ENCODE results near the gene SLC46A1.

SLC46A1 gene

DNA sequence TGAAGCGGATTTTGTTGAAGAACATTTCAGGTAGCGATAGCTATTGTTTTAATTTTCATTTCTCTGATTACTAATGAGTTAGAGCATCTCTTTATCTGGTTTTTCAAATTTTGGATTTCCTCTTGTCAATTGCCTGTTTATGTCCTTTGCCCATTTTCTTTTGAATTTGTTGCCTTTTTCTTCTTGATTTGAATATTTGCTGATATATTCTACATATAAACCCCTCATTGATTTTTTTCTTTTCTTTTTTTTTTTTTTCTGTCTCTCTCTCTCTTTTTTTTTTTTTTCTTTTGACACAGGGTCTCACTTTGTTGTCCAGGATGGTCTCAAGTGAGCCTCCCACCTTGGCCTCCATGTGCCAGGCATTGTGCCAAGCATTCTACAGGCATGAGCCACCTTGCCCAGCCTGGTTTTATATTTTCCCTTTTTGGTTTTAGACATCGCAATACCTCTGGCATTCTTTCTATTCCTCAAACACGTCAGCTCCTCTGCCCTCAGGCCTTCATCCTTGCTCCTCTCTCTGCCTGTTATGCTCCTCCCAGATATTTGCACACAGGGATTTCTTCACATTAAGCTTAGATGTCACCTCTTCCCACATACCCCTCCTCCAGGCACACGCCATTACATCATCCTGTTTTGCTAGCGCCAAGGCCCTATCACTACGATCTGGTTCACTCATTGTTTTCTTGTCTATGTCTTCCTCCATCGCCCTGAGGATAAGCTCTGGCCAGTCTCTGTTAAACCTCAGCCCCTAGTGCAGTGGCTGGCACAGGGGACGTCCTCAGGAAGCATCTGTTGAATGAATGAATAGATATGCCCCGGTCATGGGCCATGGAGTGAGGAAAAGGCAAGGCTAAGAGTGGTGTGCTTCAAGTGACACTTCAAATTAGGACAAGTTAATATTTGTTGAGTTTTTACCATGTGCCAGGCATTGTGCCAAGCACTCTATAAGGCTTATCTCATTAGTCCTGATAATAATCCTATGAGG, 25.9 kb downstream of the SLC46A1 start:
- no peak for DNase-seq

DNA sequence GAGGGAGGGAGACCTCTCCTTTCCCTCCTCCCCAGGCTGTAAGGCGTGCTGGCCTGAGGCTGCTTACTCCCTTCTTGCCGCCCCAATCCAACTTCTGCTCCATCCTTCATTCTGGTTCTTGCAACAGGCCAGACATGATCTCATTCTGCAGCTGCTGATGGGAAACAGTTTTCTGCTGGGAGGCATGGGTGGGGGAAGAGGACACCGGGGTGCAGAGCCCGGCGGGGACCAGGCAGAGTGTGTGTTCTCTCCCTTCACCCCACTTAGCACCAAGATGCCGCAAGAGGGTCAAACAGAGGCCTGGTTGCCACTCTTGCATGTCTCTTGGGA, 33.1 kb downstream of the SLC46A1 start:
- DNase-seq, result no peak

DNA sequence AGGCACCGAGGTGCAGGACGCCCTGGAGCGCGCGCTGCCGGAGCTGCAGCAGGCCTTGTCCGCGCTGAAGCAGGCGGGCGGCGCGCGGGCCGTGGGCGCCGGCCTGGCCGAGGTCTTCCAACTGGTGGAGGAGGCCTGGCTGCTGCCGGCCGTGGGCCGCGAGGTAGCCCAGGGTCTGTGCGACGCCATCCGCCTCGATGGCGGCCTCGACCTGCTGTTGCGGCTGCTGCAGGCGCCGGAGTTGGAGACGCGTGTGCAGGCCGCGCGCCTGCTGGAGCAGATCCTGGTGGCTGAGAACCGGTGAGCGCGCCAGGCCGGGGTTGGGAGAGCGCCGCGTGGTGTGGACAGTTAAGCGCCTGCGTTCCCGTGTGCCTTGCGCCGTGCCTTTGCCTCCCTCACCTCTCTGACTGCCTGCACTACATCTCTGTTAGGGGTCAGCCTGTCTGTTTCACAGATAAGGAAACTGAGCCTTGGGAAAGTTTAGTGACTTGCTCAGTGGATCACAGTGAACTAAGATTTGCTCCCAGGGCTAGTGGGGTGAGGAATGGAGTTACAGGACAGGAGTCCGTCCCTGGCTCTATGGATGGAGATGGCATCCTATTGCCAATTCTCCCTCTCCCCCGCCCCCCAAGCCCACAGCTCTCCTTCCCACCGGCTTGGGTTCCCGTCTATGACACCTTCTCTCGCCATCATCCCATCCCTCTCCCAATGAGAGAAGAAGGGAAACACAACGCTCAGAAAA, 33.6 kb downstream of the SLC46A1 start:
- DNase-seq, result peak; percentile 23

DNA sequence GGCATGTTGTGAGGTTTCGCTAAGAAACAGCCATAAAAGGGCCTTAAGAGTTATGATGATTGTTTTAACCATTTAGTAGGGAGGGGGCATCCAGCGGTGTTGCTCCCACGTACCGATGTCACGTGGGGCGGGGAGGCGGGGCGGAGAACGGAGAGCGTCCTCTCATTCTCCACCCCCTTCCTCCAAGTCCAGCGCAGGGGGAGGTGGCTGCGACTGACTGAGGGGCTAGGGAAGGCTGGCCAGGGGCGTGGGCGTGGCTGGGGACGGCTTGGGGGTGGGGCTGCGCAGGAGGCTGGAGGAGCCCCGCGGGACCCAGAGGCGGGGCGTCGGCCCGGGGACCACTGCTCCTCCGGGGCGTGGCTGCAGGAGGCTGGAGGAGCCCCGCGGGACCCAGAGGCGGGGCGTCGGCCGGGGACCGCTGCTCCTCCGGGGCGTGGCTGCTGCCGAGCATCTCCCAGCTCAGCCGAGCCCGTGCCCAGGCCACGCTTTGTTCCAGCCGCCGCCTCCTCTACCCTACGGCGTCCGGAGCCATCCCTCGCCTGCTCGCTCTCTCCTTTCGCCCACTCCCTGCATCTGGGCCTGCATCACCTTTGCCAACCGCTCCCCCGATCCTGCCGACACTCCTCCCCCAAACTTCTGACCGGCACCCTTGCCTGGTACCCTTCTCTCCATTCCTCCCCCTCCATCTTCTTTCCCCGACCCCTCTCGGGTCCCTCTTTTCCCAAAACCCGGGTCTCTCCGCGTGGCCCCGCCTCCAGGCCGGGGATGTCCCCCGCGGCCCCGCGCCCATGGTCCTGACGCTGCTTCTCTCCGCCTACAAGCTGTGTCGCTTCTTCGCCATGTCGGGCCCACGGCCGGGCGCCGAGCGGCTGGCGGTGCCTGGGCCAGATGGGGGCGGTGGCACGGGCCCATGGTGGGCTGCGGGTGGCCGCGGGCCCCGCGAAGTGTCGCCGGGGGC, 34.5 kb downstream of the SLC46A1 start, which contains the start of gene SARM1:
SARM1 (plus strand) TSS at position 450 of the 958 bp plus-strand sequence; CDS start at position 789, 339 bp downstream.
- DNase-seq, result peak; percentile 99

DNA sequence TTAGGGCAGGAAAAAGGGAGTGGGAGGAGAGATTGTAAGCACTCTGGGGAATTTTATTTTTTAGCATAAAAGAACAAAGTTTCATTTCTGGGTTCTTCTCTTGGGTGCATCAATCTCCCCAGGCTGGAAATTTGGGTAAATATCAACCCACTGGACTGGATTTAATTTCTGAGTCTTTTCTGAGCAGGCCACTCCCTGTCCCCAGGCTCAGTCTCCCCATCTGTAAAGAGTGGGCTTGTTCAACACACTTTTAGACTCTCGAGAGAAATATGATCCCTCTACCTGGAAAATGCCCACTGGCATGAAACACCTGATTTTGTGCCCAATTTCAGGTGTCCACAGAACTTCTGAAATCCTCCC, 35.3 kb downstream of the SLC46A1 start:
- no peak for DNase-seq

DNA sequence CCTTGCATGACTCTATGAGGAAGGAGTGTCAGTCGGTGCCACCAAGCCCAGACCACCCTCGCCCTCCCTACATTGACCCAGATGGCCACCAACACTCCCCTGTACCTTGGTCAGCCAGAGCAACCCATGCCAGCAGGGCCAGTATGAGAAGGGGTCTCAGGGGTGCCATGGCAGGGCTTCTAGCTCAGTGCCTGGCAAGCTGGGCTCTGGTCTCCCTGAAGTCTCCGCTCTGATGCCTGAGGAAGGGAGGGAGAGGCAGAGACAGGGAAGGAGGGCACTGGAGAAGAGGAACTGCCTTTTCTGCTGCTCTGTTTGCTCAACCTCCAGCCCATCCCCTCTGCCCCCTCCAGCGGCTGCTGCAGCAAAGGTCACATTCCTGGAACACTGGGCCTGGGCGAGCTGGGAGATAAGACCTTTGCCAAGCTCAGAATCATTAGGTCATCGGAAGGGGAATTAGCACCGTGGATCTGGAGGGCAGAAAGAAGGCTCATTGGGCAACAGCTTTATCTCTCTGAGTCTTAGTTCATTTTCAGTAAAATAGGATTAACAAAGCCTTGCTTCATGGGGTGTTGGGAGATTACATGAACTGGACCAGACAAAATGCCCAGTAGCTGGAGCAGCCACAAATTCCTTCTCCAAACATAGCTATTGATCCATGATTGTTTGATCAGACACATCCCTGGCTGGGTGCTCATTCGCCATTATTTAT, 35.8 kb downstream of the SLC46A1 start, which contains the start of gene VTN:
VTN (minus strand) TSS at position 273 of the 709 bp plus-strand sequence; CDS start at position 169, 104 bp downstream.
- no peak for DNase-seq

DNA sequence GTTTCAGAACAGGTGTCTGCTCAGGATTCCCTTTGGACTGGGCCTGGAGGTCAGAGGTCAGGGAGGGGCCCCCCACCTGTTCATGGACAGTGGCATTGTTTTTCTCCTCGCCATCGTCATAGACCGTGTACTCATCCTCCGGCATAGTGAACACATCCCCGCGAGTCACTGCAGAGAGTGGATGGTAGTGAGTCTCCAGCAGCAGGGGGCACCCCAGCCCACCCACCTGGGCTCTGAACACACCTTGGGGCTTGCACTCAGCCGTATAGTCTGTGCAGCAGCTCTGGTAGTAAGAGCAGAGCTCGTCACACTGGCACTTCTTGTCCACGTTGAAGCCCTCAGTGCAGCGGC, 36.4 kb downstream of the SLC46A1 start:
- DNase-seq, result no peak

DNA sequence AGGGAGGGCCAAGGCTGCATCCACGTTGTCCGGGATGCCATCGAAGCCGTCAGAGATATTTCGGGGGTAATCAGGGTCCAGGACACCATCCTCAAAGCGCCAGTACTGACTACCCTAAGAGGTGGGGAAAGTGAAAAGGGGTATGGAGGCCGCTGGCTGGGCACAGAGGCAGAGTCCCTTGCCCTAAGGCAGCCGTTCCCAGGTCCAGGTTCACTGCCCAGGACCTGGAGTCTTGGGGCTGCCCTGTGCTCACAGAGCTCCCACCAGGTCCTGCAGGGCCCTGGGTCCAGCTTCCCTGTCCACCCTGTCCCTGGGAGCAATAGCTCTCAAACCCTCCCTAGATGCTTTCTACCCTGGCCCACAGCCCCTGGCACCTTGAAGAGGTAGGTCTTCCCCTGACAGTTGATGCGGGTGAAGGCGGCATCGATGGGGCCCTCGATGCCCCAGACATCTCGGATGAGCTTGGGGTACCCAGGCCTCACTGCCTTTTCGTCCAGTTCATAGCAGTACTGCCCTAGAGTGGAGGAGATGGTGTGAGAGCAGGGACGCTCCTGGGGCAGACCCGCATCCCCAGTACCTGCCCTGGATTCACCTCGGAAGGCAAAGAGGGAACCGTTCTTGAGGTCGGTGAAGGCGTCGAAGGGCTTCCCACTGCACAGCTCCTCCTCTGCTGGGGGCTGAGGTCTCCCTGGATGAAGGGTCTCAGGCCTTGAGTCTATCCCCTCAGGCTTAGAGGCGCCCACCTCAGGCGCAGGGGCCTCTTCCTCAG, 36.9 kb downstream of the SLC46A1 start:
- DNase-seq, result no peak

DNA sequence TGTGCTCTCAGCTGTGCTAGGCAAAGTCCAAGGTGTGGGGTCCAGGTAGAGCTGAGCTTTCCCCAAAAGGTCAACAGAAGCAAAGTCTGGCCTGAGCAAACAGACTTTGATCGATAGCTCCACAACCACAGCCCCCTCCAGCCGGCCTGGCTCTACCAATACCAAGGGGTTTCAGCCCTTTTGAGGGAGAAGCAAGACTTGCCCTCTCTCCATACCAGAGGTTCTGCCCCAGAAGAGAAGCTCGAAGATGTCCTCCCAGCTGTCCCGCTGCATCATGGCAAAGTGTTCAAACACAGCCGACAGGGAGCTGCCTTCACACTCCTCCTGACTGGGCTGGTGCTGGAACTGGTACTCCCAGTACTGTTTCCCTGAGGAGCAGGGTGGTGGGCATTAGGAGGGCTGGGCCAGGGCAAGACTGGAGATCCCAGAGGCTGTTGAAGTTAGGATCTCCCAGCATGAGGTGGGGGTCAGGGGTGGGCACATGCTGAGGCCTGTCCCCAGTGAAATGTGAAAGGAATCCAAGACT, 37.6 kb downstream of the SLC46A1 start:
- no peak for DNase-seq

DNA sequence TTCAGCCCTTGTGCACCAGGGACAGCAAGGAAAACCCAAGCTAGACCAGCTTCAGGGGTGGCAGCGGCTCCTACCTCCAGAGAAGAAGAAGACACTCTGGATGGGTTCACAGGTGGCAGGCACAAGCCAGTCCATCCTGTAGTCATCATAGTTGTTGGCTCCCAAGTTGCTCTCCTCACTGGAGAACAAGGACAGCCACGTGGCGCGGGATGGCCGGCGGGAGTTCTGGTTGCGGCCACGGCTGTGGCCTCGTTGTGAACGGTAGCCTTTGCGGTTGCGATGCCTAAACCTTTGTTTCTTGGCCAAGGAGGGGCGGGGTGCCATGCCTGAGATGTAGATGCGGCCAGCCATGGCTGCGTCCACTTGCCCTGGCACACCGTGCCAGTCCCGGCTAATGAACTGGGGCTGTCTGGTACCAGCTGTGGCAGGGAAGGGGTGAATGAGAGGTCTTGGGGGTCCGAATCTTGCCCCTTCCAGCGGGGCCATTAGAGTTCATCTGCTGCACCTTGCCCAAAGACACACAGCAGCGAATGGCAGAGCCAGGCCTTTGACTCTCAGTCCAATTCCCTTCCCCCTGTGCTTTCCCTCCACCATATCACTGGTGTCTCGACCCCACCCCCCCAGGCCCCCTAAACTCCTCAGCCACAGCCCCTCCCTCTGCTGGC, 38.2 kb downstream of the SLC46A1 start:
- no peak for DNase-seq

DNA sequence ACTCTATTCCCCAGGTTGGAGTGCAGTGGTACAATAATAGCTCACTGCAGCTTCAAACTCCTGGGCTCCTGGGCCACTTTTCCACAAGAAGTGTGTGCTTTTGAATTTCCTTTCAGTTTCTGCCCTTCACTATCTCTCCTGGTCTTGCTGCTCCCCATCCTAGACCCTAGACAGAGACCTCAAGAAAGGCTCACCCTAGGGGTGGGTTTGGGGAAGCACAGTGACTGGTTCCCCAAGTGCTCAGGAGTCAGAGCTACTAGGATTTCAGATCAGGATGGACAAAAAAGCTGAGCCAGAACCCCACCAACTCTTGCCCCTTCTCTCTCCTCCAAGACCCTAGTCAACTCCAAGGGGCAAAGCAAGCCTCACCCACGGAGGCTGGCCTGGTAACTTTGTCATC, 39.4 kb downstream of the SLC46A1 start:
- no peak for DNase-seq

DNA sequence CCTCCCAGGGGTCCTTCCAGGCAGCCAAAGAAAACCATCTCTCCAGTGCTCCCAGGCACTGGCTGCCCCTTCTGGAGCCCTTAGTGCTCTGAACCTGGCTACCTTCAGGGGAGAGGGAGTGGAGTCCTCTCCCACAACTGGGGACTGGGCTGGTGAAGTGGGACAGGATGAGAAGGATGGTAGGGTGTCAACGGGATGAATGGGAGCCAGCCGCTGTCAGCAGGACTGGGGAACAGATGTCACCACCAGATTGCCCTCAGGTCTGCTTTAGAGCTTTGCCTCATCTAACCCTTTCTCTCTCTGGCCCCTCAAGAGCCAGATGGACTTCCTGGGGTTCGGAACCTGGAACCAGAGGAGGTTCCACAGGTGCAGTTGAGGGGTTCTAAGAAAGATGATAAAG, 40.5 kb downstream of the SLC46A1 start:
- no peak for DNase-seq

DNA sequence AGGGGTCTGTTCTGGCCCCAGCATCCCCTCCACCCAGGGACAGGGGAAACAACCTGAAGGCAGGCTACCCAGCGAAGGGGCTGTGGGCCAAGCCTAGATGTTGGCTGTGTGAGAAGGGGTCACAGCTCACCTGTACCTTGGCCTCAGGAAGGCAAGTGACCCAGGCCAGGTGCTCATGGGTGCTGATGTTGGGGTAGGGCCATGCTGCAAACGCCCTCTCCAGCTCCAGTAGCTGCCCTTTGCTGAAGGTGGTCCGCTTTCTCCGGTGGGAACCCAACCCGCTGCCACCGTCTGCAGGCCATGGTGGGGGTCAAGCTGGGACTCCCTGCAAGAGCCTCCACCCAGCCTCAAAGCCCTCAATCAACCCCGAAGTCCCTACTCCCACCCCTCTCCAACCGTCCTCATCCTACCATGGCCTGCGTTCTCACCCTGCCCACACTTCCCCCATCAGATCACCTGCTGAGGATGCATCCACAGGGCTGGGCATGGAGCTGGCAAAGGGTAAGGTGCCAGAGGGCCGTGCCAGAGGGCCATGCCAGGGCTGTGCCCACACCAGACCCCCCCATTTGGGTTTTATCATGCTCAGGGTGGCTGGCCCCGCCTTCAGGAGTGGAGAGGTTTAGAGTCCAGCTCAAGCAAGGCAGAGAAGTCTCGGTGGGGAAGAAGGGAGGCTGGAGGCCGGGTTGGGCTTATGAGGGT, 41.2 kb downstream of the SLC46A1 start, which contains the start of gene SEBOX:
SEBOX (minus strand) TSS at position 535 of the 699 bp plus-strand sequence; CDS start at position 487, 48 bp downstream.
- no peak for DNase-seq

DNA sequence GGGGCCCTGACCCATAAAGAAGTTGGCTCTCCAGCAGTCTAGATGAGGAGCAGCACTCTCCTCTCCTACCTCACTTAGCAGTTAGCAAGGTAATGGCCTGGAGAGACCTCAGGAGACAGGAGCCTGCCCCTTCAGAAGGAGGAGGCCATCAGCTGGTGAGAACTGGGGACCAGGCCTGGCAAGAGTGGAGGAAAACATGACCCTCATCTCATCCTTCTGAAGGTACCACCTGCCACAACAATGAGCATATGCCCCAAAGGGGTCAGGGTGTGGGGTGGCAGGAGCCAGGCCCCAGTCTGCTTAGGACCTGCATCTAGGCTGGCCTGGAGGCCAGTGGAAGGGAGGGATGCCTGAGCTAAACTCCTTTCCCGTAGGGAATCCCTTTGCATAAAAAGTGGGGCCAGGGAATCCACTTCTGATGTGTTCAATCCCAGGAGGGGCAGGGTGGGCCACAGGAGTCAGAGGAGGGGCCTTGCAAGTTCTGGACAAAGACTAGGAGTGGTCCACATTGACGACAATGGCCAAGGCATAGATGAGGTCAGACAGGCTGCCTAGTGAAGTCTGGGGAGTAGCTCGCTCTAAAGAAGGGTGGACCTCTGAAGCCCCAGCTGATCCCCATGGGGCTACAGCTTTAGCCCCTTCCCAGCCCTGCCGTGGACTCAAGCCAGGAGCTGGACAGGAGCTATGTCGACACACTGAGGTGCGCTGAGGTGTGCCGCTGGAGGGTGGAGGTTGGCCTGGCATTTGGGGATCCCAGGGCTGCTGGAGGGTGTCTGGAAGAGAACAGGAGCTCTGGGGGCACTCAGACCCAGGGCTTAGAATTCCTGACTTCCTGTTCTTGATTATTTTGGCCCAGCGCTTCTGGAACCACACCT, 42.0 kb downstream of the SLC46A1 start:
- DNase-seq, result no peak

DNA sequence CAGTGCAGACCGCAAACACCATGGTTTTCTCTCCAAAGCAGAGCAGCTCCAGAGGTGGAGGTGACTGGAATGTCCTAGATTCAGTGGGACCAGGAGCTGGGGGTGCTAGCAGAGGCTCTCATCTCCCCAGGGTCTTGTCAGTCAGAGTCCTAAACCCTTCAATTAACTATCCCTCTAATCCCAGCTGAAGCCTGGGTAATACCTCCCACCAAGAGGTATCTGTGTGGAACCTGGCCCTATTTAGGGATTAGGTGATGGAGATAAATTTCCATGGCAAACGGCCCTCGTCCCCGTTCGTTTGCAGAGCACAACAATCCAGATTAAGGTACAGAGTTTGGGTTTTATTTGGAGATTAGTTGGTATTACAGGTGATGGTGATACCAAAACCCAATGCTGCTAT, 42.8 kb downstream of the SLC46A1 start:
- no peak for DNase-seq

DNA sequence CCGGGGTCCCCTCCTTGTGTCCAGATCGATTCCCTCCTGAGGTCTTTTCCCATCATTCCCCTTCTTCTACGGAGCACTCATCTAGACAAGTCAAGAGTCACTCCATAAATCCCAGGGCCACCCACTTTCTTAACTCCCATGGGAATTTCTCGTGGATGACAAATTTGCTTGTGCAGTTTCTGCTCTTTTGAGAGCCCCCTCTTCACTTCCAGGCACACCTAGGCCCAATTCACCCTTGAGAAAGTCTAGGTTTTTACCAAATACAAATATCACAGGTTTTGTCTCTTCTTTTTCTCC, 48.2 kb downstream of the SLC46A1 start:
- DNase-seq, result no peak

DNA sequence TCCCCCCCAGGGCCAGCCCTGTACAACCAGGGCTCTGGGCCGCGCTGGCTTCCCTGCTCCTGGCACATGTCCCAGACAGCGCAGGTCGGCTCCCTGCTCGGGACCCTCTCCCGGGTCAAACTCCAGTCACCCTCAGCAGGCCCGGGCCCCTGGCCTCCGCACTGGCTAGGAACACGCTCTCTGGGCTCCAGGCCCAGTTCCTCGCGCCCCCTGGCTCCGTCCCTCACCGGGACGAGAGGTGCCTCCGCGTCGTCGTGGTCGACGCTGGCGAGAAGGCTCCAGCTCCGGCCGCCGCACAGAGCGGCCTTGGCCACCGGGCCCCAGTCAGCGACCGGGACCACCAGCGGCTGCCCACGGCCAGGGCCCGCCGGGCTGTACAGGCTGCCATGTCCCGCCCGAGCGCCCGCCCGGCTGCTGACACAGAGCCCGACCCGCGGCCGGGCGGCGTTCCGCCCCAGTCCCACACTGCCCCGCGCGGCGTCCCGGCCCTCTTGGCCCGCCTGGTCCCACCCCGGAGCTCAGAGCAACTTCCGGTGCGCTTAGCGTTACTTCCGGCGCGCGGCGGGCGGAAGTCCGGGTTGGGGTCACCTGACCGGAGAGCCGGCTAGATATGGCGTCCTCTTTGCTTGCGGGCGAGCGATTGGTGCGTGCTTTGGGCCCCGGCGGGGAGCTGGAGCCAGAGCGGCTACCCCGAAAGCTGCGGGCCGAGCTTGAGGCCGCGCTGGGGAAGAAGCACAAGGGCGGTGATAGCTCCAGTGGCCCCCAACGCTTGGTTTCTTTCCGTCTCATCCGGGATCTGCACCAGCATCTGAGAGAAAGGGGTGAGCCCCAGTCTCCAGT, 48.7 kb downstream of the SLC46A1 start, which contains the start of gene POLDIP2:
POLDIP2 (minus strand) TSS at position 467 of the 840 bp plus-strand sequence; CDS start at position 388, 79 bp downstream.
- peak; percentile 96 for DNase-seq

DNA sequence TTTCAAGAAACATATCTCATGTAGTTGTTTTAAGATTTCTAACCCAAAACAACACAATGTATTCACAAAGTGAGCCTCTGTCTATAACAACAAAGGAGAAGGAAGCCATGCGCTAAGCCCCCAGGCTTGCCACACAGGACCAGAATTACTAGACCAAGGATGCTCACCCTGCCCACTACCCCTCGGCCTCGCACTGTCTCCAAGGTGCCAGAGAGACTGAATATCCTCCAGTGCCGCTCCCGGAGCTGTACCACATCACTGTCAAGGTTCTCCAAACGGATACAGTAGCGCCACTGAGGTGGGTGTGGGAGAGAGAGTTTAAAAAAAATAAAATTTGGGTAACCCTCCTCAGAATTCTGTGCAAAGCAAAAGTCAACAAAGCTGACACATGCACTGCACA, 55.7 kb downstream of the SLC46A1 start:
- no peak for DNase-seq

Data from NCI-H1436 (cell line).